Ascending aorta (tissue), 2 donors: Measurements from ENCODE around the gene SUPT3H. TPM values are rescaled to one million over a fixed set of nuclear protein-coding genes. Genes with fewer than 3 reads are reported as not detected.

Experiments
- DNase-seq, 2 donors: peaks; one replicate each; pipeline ENCODE4 v3.0.0-alpha.2; 2019; ENCODE audit warnings: low spot score in 2 of 2
- H3K27ac ChIP-seq, 2 donors: fragments of 200-600 bp; sonication (generic); one replicate each; pipeline ENCODE4 v1.5.1; 2016 to 2017; ENCODE audit warnings: mild to moderate bottlenecking in 1 of 2
- H3K27me3 ChIP-seq: fragments of 200-600 bp; sonication (generic); one replicate; pipeline ENCODE4 v1.5.1; 2017
- H3K36me3 ChIP-seq, 2 donors: fragments of 200-600 bp; sonication (generic); one replicate each; pipeline ENCODE4 v1.5.1; 2016
- H3K4me1 ChIP-seq, 2 donors: fragments of 200-600 bp; sonication (generic); one replicate each; pipeline ENCODE4 v1.5.1; 2016 to 2017; ENCODE audit warnings: mild to moderate bottlenecking in 1 of 2
- H3K4me3 ChIP-seq, 2 donors: fragments of 200-600 bp; sonication (generic); one replicate each; pipeline ENCODE4 v1.5.1; 2016 to 2017; ENCODE audit warnings: mild to moderate bottlenecking in 1 of 2
- H3K9me3 ChIP-seq, 2 donors: fragments of 200-600 bp; sonication (generic); one replicate each; pipeline ENCODE4 v1.5.1; 2016
- CTCF ChIP-seq, 3 experiments: fragments of 200-600 bp in 2 of 3; fragments of 450-650 bp in 1 of 3; sonication (generic) in 2 of 3; IDR thresholded peaks; one replicate each; pipeline ENCODE4 v1.5.1; 2016 to 2019; ENCODE audit warnings: antibody characterized with exemption in 3 of 3, mild to moderate bottlenecking in 1 of 3, moderate library complexity in 1 of 3
- intact Hi-C: fragments of 100-400 bp; cut with DNase I; formaldehyde crosslinking; loops from one replicate; pipeline ENCODE4 v1.15.1; 2023
- total RNA-seq: library from RNA; depleted of rRNA; stranded (reverse); fragments of >200 nt; gene quantifications from one replicate; pipeline ENCODE4 v1.1.0, GENCODE V29; 2016

The SUPT3H gene
- total RNA-seq, 1 donor from 2014 or later, result not detected

GRCh38 chr6:45375449-45375848 lies 2.3 kb downstream of the SUPT3H start:
- Histone ChIP-seq H3K4me3 (no peak overlapping the region), H3K27ac (no peak overlapping the region), H3K36me3 (no peaks in the 10 kb centered on the region), H3K4me1 (peaks cover 0 to 11% of the 10 kb centered on the region in 2 donors), H3K9me3 (no peaks in the 10 kb centered on the region), H3K27me3 (no peaks in the 10 kb centered on the region)
- intact Hi-C loops, result loop anchor here (5.0 kb wide), 2 partner anchors 42 to 1002 kb away; no protein-coding TSS in a partner anchor
- TF ChIP-seq CTCF (IDR thresholded peaks at IDR 0.05), result no peak
- no peak for DNase-seq

GRCh38 chr6:45371924-45372573 lies 5.7 kb downstream of the SUPT3H start:
- Histone ChIP-seq H3K27ac (no peak overlapping the region), H3K27me3 (no peaks in the 10 kb centered on the region), H3K36me3 (no peaks in the 10 kb centered on the region), H3K4me1 (peaks cover 0 to 5% of the 10 kb centered on the region in 2 donors), H3K4me3 (no peak overlapping the region), H3K9me3 (no peaks in the 10 kb centered on the region)
- intact Hi-C loops, result no loop called here
- DNase-seq, result no peak
- TF ChIP-seq CTCF (IDR thresholded peaks at IDR 0.05), result no peak

- Histone ChIP-seq H3K4me3 (no peak overlapping the region), H3K27me3 (no peaks in the 10 kb centered on the region), H3K4me1 (no peaks in the 10 kb centered on the region), H3K36me3 (no peaks in the 10 kb centered on the region), H3K9me3 (no peaks in the 10 kb centered on the region), H3K27ac (no peak overlapping the region)
- no peak for TF ChIP-seq CTCF (IDR thresholded peaks at IDR 0.05)
- no peak for DNase-seq
- intact Hi-C loops, result no loop called here
Measured at GRCh38 chr6:45369870-45370269, 7.9 kb downstream of the SUPT3H start.

GRCh38 chr6:45367999-45368398 lies 9.7 kb downstream of the SUPT3H start:
- Histone ChIP-seq H3K36me3 (no peaks in the 10 kb centered on the region), H3K27me3 (no peaks in the 10 kb centered on the region), H3K4me3 (no peak overlapping the region), H3K4me1 (no peaks in the 10 kb centered on the region), H3K27ac (no peak overlapping the region), H3K9me3 (no peaks in the 10 kb centered on the region)
- no peak for TF ChIP-seq CTCF (IDR thresholded peaks at IDR 0.05)
- intact Hi-C loops, result no loop called here
- DNase-seq, result no peak

- no peaks in the 10 kb centered on the region for H3K36me3 ChIP-seq
- no peaks in the 10 kb centered on the region for H3K9me3 ChIP-seq
- no peak overlapping the region for H3K4me3 ChIP-seq
- no peak for DNase-seq
- no peak for TF ChIP-seq CTCF (IDR thresholded peaks at IDR 0.05)
- intact Hi-C loops, result no loop called here
- no peaks in the 10 kb centered on the region for H3K27me3 ChIP-seq
- H3K27ac ChIP-seq, result no peak overlapping the region
- H3K4me1 ChIP-seq, result no peaks in the 10 kb centered on the region
Measured at GRCh38 chr6:45366534-45366933, 11.2 kb downstream of the SUPT3H start.

GRCh38 chr6:45365036-45365435 lies 12.7 kb downstream of the SUPT3H start:
- Histone ChIP-seq H3K9me3 (no peaks in the 10 kb centered on the region), H3K36me3 (no peaks in the 10 kb centered on the region), H3K4me1 (no peaks in the 10 kb centered on the region), H3K4me3 (no peak overlapping the region), H3K27me3 (no peaks in the 10 kb centered on the region), H3K27ac (no peak overlapping the region)
- no peak for TF ChIP-seq CTCF (IDR thresholded peaks at IDR 0.05)
- DNase-seq, result no peak
- intact Hi-C loops, result no loop called here
